HL-60/S4 (cell line): ENCODE measurements around the gene POU2F2.

Experiments used
- in situ Hi-C: fragments of 300-500 bp; cut with MboI; formaldehyde crosslinking; loops from 2 replicates; pipeline ENCODE4 v1.14.3; 2022; ENCODE audit warnings: low sequenced_read_pairs

Gene POU2F2

DNA sequence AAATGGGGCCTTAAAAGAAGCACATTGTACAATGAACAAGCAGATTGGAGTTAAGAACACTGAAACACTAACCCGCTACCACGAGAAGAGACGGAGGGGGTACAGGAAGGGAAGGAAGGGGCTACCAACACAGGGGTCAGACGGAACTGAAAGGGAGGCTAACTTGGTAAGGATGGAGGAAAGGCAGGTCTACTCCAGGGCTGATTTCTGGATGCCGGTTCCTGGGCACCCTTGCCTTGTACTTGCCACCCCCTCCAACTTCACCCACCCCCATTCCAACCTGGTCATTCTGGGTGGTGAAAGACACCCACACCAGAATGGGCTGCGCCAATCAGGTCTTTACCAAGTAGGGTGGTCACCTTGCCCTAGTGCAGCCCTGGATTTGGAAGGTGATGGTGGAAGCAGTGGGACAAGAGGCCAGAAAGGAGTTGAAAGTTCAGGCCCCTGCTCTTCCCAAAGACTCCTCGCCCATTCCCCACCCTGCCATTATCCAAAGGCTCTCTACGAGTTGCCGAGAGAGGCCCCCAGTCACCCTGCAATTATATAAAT, 46.0 kb downstream of the POU2F2 start:
- in situ Hi-C loops, result no loop called here

DNA sequence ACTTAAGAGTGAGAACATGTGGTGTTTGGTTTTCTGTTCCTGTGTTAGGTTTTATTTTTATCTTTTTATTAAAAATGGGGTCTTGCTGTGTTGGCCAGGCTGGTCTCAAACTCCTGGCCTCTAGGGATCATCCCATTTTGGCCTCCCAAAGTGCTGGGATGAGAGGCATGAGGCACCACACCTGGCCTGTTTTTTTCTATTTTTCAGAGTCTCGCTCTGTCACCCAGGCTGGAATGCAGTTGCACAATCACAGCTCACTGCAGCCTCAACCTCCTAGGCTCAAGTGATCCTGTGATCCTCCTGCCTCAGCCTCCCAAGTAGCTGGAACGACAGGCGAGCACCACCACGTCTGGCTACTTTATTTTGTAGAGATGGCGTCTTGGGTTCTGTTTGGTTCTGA, 48.7 kb downstream of the POU2F2 start:
- in situ Hi-C loops, result no loop called here

DNA sequence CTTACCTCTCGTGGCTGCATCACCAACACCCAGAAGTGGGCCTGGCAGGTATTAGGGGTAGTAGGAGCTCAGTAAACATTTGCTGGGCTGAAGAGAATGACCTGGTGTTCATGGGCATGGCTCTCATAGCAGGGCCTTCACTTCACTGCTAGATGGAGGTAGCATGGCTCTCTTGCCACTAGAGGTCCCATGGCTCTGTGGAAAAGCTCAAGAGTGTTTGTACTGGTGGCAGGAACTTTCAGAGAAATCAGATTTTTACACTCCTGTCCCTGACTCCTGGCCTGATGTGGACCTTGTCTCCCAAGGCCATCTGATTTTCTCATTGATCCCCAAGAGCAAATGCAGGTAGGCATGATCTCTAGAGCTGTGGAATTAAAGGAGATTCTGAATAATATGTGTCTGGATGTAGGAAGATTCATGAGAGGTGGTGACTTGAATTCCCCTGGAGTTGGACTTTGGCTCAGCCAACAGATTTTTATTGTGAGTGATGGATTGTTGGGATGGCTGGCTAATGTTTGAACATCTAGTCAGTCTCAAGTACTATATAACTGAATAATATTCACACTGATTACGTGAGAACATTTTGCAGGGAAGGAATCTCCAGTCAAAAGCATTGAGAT, 50.6 kb downstream of the POU2F2 start:
- in situ Hi-C loops, result no loop called here

DNA sequence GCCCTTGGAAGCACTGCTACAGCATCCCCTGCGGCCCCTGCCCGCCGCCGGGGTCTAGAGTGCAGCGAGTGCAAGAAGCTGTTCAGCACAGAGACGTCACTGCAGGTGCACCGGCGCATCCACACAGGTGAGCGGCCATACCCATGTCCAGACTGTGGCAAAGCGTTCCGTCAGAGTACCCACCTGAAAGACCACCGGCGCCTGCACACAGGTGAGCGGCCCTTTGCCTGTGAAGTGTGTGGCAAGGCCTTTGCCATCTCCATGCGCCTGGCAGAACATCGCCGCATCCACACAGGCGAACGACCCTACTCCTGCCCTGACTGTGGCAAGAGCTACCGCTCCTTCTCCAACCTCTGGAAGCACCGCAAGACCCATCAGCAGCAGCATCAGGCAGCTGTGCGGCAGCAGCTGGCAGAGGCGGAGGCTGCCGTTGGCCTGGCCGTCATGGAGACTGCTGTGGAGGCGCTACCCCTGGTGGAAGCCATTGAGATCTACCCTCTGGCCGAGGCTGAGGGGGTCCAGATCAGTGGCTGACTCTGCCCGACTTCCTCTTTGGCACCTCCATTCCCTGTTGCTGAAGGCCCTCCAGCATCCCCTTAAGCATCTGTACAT, 51.4 kb downstream of the POU2F2 start:
- in situ Hi-C loops, result no loop called here

DNA sequence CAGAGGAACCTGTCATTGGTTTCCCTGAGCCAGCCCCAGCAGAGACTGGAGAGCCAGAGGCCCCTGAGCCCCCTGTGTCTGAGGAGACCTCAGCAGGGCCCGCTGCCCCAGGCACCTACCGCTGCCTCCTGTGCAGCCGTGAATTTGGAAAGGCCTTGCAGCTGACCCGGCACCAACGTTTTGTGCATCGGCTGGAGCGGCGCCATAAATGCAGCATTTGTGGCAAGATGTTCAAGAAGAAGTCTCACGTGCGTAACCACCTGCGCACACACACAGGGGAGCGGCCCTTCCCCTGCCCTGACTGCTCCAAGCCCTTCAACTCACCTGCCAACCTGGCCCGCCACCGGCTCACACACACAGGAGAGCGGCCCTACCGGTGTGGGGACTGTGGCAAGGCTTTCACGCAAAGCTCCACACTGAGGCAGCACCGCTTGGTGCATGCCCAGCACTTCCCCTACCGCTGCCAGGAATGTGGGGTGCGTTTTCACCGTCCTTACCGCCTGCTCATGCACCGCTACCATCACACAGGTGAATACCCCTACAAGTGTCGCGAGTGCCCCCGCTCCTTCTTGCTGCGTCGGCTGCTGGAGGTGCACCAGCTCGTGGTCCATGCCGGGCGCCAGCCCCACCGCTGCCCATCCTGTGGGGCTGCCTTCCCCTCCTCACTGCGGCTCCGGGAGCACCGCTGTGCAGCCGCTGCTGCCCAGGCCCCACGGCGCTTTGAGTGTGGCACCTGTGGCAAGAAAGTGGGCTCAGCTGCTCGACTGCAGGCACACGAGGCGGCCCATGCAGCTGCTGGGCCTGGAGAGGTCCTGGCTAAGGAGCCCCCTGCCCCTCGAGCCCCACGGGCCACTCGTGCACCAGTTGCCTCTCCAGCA, 52.1 kb downstream of the POU2F2 start:
- in situ Hi-C loops, result no loop called here

DNA sequence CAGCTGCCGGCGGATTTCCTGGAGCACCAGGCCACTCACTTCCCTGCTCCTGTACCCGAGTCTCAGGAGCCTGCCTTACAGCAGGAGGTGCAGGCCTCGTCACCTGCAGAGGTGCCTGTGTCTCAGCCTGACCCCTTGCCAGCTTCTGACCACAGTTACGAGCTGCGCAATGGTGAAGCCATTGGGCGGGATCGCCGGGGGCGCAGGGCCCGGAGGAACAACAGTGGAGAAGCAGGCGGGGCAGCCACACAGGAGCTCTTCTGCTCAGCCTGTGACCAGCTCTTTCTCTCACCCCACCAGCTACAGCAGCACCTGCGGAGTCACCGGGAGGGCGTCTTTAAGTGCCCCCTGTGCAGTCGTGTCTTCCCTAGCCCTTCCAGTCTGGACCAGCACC, 53.0 kb downstream of the POU2F2 start:
- in situ Hi-C loops, result no loop called here

DNA sequence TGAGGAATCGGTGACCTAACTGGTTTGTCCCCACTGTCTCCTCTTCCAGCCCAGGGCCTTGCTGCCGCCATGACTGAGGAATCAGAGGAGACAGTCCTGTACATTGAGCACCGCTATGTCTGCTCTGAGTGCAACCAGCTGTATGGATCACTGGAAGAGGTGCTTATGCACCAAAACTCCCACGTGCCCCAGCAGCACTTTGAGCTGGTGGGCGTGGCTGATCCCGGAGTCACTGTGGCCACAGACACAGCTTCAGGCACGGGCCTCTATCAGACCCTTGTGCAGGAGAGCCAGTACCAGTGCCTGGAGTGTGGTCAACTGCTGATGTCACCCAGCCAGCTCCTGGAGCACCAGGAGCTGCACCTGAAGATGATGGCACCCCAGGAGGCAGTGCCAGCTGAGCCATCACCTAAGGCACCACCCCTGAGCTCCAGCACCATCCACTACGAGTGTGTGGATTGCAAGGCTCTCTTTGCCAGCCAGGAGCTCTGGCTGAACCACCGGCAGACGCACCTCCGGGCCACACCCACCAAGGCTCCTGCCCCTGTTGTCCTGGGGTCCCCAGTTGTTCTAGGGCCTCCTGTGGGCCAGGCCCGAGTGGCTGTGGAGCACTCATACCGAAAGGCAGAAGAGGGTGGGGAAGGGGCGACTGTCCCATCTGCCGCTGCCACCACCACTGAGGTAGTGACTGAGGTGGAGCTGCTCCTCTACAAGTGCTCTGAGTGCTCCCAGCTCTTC, 53.5 kb downstream of the POU2F2 start:
- in situ Hi-C loops, result no loop called here

DNA sequence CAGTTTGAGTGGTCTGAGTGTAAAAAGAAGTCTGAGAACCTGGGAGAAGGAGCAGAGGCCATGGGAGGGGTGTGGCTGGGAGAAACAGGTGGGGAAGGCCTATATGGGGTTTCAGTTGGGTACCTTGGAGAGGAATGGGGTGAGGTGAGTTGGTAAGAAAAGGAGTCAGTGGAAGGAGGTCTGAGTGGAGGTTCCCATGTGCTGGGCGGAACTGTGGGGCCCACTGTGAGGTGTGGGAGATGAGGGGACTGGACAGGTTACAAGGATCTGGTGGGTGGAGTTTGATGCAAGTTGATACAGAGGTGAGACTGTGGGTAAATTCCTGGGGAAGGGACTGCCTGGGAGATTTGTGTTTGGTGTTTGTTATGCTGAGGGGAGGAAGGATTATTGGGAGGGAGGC, 54.2 kb downstream of the POU2F2 start:
- in situ Hi-C loops, result no loop called here

DNA sequence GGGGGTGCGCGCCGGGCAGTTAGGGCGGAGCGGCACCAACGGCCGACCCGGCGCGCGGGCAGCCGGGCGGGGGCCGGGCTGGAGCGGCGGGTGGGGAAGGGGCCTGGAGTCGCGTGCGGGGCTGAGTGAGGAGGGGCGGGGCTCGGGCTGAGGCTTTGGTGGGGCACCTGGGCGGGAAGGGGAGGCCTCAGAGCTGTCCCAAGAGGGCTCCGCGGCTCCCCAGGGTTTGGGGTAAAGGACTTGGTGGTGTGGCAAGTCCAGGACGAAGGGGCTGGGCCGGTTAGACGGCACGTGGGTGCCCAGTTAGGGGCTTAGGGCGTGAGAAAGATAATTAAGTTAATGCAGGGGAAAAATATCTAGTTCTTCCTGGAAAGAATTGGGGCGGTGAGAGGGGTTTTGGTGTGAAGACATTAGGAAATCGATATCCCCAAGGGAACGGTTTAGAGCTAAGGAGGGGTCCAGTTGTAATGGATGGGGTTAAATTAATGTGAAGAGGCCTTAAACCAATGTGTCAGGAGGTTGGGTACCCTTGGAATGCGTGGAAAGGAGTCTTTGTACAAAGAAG, 55.8 kb downstream of the POU2F2 start:
- in situ Hi-C loops, result no loop called here

DNA sequence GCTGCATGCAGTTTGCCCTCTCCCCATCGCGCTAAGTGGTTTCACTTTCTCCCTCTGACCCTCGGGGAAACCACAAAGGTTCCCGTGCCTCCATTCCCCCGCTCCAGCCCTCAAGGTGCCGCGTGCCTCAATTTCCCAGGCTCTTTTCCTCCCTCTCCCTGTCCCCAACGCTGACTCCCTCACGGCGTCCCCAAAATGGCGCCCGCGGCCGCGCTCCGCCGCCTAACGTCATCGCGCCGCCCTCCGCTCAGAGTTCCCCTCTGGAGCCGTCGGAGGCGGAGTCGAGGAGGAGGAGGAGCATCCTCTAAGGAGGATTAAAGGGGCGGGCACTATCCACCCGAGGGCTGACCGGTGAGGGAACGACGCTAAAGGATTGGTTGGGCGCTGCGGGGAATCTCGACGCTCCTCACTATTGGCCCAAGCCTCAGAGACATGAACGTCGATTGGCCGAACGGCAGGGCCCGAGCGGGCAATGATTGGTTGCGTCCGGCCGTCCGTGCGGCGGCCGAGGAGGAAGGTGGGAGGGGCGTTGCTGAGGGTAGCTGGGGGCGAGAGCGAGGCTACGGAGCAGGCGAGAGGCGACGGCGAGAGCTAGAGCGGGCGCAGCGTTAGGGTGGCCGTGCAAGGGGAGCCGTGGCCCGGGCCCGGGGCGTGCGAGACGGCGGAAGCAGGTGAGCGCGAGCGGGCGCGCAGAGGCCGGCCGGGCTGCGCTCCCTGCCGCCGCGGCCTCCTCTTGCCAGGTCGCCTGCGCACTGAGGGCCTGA, 56.4 kb downstream of the POU2F2 start, which contains the start of gene ZNF574:
ZNF574 (plus strand) TSS at position 551 of the 764 bp plus-strand sequence. CDS start 2,441 bp downstream, outside the sequence.
- in situ Hi-C loops, result no loop called here

DNA sequence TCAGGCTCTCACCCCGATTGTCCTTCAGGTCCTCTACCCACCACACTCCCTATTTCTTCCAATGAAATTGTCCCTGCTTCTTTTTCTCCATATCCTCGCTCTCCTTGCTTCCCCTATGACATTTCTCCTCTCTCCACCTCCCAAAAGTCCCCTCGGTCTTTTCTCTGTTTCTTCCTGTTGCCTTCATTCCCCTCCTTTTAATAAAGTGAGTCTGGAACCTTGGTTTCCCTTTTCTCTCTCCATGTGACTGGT, 57.0 kb downstream of the POU2F2 start:
- in situ Hi-C loops, result no loop called here

DNA sequence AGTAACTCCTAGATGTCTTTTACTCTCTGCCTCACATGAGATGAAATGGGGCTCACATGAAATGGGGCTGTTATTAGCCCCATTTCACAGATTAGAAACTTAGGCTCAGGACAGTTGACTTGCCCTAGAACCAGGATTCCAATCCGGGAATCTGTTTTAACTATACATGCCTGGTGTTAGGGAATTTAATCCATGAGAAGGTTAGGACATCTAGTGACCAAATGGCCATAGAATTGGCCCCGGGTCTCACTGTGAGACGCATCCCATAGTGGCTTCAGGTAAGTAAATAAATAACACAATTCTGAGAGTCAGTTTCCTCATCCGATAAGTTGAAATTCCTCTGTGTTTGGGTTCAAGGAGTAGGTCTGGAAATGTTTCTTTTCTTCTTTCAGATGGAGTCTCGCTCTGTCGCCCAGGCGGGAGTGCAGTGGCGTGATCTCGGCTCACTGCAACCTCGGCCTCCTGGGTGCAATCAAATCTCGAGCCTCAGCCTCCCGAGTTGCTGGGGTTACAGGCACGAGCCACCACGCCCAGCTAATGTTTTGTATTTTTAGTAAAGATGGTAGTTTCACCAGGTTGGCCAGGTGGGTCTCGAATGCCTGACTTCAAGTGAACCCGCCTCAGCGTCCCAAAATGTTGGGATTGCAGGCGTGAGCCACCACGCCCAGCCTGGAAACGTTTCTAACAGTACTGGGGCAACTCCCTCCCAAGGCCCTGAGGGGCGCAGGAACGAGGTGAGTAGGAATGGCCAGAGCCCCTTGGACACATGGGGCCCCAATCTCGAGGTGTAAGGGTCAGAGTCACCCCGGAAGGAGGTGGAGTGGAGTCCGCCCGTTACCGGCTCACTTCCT, 57.5 kb downstream of the POU2F2 start:
- in situ Hi-C loops, result no loop called here

DNA sequence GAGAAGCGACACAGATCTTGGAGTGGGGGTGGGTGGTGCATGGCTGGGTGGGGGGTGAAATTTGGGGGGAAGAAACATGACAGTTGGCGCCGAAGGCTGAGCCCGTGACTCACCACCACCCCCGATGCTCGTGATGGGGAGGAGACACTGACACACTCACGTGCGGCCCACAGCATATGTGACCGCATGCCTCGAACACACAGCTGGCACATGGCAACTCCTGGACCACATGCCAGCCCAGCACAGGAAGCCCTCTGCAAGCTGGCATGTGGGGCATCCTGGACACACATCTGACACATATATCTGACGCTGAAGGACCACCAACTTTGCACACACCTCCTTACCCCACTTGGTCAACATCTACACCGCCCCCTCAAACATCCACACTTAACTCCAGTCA, 61.0 kb downstream of the POU2F2 start:
- in situ Hi-C loops, result no loop called here

DNA sequence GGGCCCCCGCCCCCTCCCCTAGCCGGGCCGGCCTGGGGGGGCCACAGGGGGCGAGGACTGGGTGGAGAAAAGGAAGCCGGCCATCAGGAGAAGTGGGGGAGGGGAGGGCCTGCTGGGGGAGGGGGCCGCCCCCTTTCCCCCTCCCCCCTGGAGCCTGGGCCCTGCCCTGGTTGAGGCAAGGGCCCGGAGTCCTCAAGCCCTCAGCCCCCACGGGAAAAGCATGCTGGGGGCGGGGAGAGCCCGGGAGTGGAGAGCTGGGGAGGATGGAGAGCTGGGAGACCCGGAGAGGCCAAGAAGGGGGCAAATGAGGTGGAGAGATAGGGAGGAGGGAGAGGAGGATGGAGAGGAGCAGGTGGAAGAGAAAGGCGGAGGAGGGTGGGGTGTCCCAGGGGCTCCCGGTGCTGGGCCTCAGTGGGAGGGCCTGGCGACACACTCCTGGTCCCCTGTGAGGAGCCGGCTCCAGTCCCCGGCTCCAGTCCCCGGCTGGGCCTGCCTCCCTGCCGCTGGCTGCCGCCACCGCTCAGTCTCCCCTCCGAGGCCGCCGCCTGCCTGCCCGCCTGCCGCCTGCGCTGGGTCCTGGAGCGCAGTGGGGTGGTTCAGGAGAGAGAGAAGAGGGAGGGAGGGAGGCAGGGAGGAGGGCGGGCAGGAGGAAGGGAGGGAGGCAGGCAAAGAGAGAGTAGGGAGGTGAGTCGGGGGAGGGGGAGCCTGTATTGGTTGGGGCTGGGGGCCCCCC, 62.5 kb downstream of the POU2F2 start, which contains the start of gene GRIK5:
GRIK5 (minus strand) TSS at position 588 of the 733 bp plus-strand sequence. CDS start 4,436 bp downstream, outside the sequence.
- in situ Hi-C loops, result no loop called here

DNA sequence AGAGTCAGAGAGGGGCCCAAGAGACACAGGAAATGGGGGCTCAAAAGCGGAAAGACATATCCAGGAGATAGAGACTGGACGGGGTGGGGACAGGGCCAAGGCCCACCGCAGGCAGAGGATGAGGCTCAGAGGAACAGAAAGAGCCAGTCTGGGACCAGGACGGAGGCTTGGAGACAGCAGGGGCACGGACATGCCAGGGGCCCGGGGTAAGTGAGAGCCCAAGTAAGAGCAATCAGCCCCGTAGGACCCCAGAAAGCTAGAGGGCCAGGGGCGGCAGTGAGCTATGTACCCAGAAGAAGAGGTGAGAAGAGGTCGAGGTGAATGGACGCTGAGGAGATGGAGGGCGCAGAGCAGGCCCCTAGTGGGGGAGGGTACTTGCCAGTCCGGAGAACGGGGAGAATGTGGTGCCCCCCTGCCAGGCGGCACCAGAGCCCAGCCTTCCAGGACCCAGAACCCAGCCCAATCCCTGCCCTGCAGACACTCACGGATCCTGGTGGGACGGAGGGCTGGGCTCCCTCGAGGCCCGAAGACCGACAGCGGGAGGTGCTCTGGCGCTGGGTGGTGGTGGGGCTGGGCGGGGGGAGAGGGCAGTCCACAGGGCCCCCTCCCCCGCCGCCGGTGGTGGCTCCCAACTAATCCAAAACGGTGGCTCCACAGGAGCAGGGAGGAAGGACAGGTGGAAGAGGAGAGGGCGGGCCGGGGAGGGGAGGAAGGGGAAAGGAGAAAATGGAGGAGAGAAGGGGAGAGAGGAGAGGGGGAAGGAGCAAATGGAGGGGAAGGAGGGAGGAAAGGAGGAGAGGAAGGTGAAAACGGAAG, 63.3 kb downstream of the POU2F2 start:
- in situ Hi-C loops, result no loop called here

DNA sequence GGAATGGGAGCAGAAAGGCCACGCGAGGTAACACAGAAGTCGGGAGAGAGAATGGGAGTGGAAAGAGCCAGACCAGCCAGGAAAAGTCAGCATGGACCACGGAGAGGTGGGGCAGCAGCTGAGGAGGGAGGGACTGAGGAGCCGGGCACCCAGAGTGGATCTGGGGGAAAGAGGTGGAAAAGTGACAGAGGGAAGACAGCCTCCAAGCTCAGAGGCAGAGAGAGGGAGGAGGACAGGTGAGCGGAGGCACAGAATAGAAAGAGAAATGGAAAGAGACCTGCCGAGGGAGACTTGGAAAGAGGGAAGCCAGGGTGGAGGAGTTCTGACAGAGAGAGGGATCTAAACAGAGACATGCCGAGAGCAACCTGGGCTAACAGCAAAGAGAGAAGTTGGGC, 63.9 kb downstream of the POU2F2 start:
- in situ Hi-C loops, result no loop called here

DNA sequence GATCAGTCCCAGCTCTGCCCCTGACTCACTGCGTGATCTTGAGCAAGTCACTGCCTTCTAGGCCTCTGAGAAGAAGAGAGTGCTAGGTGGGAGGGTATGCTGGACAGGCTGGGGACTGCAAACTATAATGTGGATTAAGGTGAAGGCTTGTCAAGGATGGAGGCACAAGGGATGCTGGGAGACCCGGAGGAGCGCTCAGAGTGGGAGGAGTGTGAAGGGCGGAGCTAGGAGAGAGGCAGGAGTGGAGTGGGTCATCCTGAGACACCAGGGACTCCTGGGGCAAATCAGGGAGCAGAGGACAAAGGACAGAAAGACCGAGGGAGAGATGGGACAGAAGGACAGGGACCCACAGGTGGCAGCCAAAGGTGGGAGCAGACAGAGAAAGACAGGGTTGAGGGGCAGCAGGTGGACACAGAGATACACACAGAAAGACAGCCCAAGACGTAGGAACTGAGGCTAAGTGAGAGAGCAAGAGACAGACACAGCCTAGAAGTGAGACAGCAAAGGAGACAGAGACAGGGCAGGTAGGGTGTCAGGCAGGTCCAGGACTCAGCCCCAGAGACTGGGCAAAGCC, 64.8 kb downstream of the POU2F2 start:
- in situ Hi-C loops, result no loop called here
